Ovary (tissue), 9 donors: ENCODE data around the gene RBM42. TPM values are rescaled to one million over a fixed set of nuclear protein-coding genes. Genes with fewer than 3 reads are reported as not detected.

ENCODE experiments used
- DNase-seq, 5 donors: peaks; one replicate each; pipeline ENCODE4 v3.0.0-alpha.2; 2019 to 2020
- H3K27ac ChIP-seq, 2 donors: fragments of 200-600 bp; one replicate each; pipeline versions ENCODE4 v1.5.1 to v1.8.0; 2019 to 2022
- H3K27me3 ChIP-seq: fragments of 200-600 bp; one replicate; pipeline ENCODE4 v1.8.0; 2022
- H3K36me3 ChIP-seq: fragments of 200-600 bp; sonication (generic); one replicate; pipeline ENCODE4 v1.5.1; 2019
- H3K4me1 ChIP-seq: one replicate; pipeline ENCODE4 v1.8.1; 2013; ENCODE audit warnings: mild to moderate bottlenecking, moderate library complexity; ENCODE audit not compliant: insufficient read depth
- H3K4me3 ChIP-seq: fragments of 200-600 bp; sonication (generic); one replicate; pipeline ENCODE4 v1.5.1; 2017
- H3K9me3 ChIP-seq, 2 donors: fragments of 200-600 bp in 1 of 2; sonication (generic) in 1 of 2; one replicate each; pipeline versions ENCODE4 v1.5.1 to v1.8.1; 2013 to 2019; ENCODE audit warnings: mild to moderate bottlenecking in 1 of 2, moderate library complexity in 1 of 2
- EP300 ChIP-seq: sonication (generic); formaldehyde crosslinking; IDR thresholded peaks from one replicate; pipeline ENCODE4 v1.6.1; 2017; ENCODE audit warnings: antibody characterized with exemption
- POLR2A ChIP-seq: fragments of 450-650 bp; IDR thresholded peaks from one replicate; pipeline ENCODE4 v1.6.1; 2017; ENCODE audit warnings: antibody characterized with exemption, mild to moderate bottlenecking, moderate library complexity
- WGBS, 3 donors: extraction: QIAGEN DNeasy Blood & Tissue Kit in 1 of 3; methylation state at CpG; one replicate each; pipeline versions ENCODE4 v1.1.5 to v1.1.7; 2013 to 2017; 5-methylcytosine and 5-hydroxymethylcytosine counted together
- intact Hi-C, 4 donors: fragments of 100-400 bp; cut with DNase I; formaldehyde crosslinking; loops; one replicate each; pipeline versions ENCODE4 v1.11.0 to v1.15.1; 2022 to 2023
- polyA plus RNA-seq, 2 donors: library from polyadenylated mRNA; stranded (reverse); fragments of 200-250 nt in 1 of 2; fragments of 350-450 nt in 1 of 2; fragmentation: Illumina TruSeq in 1 of 2; extraction: RNeasy Lipid Tissue Mini Kit (QIAGEN cat#74804) in 1 of 2; gene quantifications; one replicate each; pipeline ENCODE4 v1.2.3, GENCODE V29; 2013 to 2014
- total RNA-seq, 7 donors: library from RNA; depleted of rRNA in 2 of 7; stranded (reverse); fragments of >200 nt in 2 of 7; fragmentation: NEBNext Ultra II Directional in 3 of 7; extraction: Animal tissue kit (Norgen Biotek cat#: 25700) in 3 of 7; gene quantifications; one replicate each; pipeline versions ENCODE4 v1.1.0 to v1.2.4, GENCODE V29; 2016 to 2023
- TF ChIP-seq, protein P1 (sequence below), 3 donors: fragments of 450-650 bp in 2 of 3; fragments of 200-600 bp in 1 of 3; IDR thresholded peaks; one replicate each; pipeline versions ENCODE4 v1.5.1 to v1.8.0; 2016 to 2022; ENCODE audit warnings: antibody characterized with exemption in 3 of 3, mild to moderate bottlenecking in 1 of 3
- donor health status: DM: no; HTN: no; CAD: no; lungs with moderate emphysema.
- donor health status: DM: no; HTN: no; CAD: no.
- donor health status: Bipolar disorder and iron deficiency.
- donor health status: DM: yes; HTN: yes; CAD: no.
- donor health status: DM: no; HTN: no; CAD: no.
- donor health status: DM: yes; HTN: yes; CAD: no.

RBM42 gene
- total and polyA plus RNA-seq, 9 donors, result 6.1 to 90.4 (median 75.3) TPM

DNA sequence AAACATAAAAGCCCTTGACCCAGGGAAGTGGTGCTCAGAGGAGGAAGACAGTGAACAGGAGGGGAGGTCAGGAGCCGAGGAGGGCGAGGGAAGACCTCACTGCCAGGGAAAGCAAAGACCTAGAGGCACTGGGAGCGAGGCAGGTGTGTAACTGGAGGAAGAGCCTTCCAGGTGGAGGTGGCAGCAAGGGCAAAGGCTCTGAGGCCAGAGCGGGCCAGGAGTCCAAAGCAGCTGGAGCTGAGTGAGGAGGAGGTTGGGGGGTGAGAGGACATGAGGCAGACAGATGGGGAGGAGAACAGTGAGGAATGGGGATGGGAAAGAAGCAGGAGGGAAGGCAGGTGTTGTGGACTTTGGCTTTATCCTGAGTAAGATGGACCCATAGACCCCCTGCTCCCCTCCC is 41.1 kb downstream of the RBM42 start:
- TF ChIP-seq, protein P1, sequence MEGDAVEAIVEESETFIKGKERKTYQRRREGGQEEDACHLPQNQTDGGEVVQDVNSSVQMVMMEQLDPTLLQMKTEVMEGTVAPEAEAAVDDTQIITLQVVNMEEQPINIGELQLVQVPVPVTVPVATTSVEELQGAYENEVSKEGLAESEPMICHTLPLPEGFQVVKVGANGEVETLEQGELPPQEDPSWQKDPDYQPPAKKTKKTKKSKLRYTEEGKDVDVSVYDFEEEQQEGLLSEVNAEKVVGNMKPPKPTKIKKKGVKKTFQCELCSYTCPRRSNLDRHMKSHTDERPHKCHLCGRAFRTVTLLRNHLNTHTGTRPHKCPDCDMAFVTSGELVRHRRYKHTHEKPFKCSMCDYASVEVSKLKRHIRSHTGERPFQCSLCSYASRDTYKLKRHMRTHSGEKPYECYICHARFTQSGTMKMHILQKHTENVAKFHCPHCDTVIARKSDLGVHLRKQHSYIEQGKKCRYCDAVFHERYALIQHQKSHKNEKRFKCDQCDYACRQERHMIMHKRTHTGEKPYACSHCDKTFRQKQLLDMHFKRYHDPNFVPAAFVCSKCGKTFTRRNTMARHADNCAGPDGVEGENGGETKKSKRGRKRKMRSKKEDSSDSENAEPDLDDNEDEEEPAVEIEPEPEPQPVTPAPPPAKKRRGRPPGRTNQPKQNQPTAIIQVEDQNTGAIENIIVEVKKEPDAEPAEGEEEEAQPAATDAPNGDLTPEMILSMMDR (IDR thresholded peaks at IDR 0.05), result no peak
- no peak for TF ChIP-seq EP300
- no peak for TF ChIP-seq POLR2A
- H3K27me3 ChIP-seq, result no peaks in the 10 kb centered on the region
- no peak overlapping the region for H3K27ac ChIP-seq
- 43 to 68% (median 63%) methylated on average over 4 of the region's 4 CpGs for WGBS, 3 donors
- intact Hi-C loops, result no loop called here
- H3K9me3 ChIP-seq, result no peaks in the 10 kb centered on the region
- no peaks in the 10 kb centered on the region for H3K36me3 ChIP-seq
- peaks cover 2% of the 10 kb centered on the region for H3K4me1 ChIP-seq
- DNase-seq, result no peak
- H3K4me3 ChIP-seq, result no peak overlapping the region

DNA sequence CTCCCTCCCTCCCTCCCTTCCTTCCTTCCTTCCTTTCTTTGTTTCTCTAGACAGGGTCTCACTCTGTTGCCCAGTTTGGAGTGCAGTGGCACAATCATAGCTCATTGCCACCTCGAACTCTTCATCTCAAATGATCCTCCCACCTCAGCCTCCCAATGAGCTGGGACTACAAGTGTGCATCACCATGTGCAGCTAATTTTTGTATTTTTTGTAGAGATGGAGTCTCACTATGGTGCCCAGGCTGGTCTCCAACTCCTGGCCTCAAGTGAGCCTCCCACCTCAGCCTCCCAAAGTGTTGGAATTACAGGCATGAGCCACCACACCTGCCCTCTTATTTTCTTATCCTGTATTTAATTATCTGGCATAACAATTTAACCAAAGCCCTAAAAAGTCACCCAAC is 41.9 kb downstream of the RBM42 start:
- intact Hi-C loops, result no loop called here
- H3K4me1 ChIP-seq, result peaks cover 2% of the 10 kb centered on the region
- H3K27ac ChIP-seq, result no peak overlapping the region
- no peak overlapping the region for H3K4me3 ChIP-seq
- DNase-seq, result no peak
- no peaks in the 10 kb centered on the region for H3K27me3 ChIP-seq
- no peak for TF ChIP-seq POLR2A
- no peak for TF ChIP-seq EP300
- TF ChIP-seq, protein P1 (IDR thresholded peaks at IDR 0.05), result no peak
- H3K9me3 ChIP-seq, result no peaks in the 10 kb centered on the region
- WGBS, 3 donors, result 78 to 91% (median 83%) methylated on average over 1 of the region's 1 CpG
- no peaks in the 10 kb centered on the region for H3K36me3 ChIP-seq

DNA sequence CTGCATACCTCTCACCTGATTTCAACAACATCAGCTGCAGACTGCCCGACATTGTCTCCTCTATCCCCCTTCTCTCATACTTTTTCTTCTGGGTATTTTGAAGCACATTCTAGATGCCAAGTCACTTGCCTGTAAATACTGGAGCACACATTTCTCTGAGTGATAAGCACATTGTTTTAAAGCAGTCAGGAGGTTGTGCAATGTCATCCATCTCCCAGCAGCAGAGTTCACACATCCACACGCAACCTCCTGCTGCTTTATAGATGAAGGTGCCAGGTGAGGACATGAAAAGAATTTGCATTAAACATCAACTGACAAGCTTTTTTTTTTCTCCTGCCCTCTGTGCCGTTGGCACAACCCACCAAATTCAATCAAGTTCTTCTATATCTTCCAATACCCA is 43.0 kb downstream of the RBM42 start:
- WGBS, 3 donors, result 41 to 53% (median 44%) methylated on average over 3 of the region's 3 CpGs
- Histone ChIP-seq H3K36me3 (no peaks in the 10 kb centered on the region), H3K27ac (no peak overlapping the region), H3K27me3 (no peaks in the 10 kb centered on the region), H3K9me3 (no peaks in the 10 kb centered on the region), H3K4me3 (no peak overlapping the region), H3K4me1 (peaks cover 2% of the 10 kb centered on the region)
- TF ChIP-seq POLR2A (no peak), EP300 (no peak)
- TF ChIP-seq, protein P1 (IDR thresholded peaks at IDR 0.05), result no peak
- intact Hi-C loops, result no loop called here
- no peak for DNase-seq

DNA sequence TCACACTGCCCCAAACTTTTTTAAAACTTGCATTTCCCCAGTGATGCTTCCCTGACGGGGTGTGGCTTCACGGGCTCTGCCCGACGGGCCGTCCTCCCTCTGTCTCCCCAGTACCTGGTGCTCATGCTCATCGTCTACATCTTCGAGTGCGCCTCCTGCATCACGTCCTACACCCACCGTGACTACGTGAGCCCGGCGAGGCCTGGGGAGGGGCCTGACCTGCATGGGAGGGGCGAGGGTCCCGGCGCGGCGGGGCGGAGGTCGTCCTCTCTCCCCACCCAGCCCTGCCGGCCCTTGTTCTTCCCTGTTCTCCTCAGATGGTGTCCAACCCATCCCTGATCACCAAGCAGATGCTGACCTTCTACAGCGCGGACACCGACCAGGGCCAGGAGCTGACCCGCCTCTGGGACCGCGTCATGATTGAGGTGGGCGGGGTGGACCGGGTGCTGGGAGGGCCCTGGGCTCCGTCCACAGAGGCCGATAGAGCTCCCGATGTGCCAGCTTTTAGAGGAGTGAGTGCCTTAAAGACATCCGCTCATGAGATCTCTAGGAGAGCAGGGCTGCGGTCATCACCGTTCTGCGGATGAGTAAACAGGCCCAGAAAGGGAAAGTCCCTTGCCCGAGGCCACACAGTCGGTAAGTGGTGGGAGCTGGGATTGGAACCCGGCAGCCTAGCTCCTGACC is 44.4 kb downstream of the RBM42 start:
- H3K27ac ChIP-seq, result no peak overlapping the region
- intact Hi-C loops, result no loop called here
- WGBS, 3 donors, result 6 to 8% (median 6%) methylated on average over 39 of the region's 39 CpGs
- no peak overlapping the region for H3K4me3 ChIP-seq
- TF ChIP-seq EP300 (no peak), POLR2A (no peak)
- TF ChIP-seq, protein P1 (IDR thresholded peaks at IDR 0.05), result no peak
- H3K9me3 ChIP-seq, result no peaks in the 10 kb centered on the region
- no peaks in the 10 kb centered on the region for H3K27me3 ChIP-seq
- H3K4me1 ChIP-seq, result peaks cover 2% of the 10 kb centered on the region
- no peak for DNase-seq
- H3K36me3 ChIP-seq, result no peaks in the 10 kb centered on the region
